HG02938 (cell line): Measurements from ENCODE around the gene NSRP1.
"Not testable (repeated sequence)": the region's sequence is repeated elsewhere in the genome, so short reads cannot be mapped to it uniquely, and the experiment has no call there.

ENCODE experiments used
- ATAC-seq: cut with Tn5 transposase; IDR thresholded peaks from one replicate; pipeline ENCODE4 v1.9.1; 2021; ENCODE audit warnings: mild to moderate bottlenecking, moderate library complexity; ENCODE audit not compliant: unreplicated experiment

NSRP1 gene

DNA sequence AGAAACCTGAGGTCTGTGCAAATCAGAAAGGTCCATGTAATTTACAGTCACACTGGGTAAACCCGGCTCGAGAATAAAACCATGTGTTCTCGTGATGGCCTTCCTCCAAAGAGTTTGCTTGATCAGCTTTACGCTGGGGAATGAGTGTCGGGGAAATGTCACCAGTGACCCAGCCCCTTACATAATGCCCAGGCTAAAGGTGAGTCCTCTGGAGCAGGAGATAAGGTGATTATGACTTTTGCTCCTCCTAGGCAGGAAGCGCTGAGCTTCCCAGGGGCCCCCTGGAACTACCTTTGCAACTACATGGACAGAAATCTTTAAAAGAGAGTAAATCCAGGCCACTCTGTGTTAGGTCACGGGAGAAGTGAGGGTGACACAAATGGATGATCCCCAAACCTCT is 103.2 kb downstream of the NSRP1 start:
- ATAC-seq = no peak

DNA sequence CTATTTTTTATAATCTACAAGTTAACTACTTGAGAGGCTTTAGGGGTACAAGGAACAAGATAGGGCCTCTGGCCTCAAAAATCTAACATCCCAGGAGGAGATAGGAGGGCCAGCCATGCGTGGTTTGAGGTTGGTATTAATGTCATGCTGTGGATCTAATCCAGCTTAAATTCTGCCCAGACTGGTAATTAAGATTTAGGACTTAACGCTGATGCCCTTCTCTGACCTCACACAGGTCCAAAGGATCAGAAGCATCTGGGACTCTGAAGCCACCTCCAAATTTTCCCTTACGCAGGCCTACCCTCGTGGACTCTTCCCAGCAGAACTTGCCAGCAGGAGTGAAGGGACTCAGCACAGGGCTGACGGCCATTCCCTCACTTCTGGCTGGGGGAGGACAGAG is 103.8 kb downstream of the NSRP1 start:
- no peak for ATAC-seq

DNA sequence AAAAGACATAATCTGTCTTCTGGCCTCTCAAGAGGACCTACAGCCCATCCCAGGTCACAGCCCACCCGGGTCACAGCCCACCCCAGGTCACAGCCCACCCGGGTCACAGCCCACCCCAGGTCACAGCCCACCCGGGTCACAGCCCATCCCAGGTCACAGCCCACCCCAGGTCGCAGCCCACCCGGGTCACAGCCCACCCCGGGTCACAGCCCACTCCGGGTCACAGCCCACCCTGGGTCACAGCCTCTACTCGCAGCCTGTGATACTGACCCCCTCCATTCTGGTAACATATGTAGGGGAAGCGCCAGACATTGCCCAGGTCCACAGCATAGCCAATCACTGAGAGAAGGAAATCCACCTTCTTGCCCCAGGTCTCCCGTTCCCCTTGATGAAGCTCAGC is 104.7 kb downstream of the NSRP1 start:
- no peak for ATAC-seq

DNA sequence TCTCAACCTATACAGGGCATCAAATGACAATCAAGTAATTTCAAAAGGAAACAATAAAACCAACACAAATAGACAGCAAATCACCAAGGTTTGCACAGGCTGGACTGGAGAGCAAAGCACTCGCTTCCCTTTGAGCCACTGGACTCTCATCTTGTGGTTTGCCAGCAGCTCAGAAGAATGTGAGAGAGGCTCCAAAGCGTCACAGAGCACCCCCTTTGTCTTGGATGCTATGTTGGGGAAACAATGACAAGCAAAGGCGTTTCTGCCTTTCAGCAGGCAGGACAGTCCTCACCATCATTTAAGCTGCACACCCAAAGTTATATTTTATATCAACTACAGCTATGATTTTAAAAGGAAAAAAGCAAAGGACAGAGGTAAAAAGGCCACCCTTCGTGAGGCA is 105.6 kb downstream of the NSRP1 start:
- no peak for ATAC-seq

DNA sequence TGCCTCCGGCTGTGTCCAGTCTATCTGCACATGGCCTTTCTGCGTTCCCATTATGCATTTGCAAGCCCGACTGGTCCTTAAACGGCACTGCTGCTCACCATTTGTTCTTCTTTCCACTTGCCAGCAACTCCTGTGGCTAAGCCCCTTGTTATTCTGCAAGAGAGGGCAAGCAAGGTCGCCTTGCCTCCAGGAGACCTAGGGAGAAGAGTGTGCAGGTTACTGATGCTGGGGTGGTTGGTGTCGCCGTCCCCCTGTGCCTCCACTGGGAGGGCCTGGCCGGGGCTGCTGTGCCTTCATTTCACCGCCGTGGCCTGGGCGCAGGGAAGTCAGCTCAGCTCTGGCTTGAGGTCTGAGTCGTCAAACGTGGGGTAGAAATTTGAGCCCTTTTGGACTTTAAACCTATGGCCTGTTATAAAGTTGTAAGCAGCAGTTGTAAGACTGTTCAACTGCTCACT is 106.1 kb downstream of the NSRP1 start:
- no peak for ATAC-seq

DNA sequence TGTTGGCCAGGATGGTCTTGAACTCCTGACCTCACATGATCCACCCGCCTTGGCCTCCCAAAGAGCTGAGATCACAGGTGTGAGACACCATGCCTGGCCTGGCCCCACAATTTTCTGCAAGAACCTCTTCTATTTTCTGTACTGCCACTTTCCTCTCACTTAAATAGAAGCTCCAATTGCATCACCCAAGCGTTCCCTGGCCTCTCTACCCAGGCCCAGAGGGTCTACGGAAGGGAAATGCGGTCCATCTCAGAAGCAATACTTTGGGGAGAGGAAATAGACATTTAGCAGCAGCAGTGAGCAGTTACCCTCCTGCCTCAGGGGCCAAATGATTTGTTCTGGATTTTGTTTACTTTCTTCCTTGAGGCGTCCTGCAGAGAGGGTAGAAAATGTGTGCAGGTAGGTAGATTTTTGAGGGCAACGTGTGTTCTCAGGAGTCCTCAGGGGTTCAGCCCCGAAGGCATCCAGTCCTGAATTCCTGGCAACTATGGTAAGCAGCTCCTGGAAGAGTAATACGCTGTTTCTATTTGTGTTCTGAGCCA is 107.9 kb downstream of the NSRP1 start:
- no peak for ATAC-seq

DNA sequence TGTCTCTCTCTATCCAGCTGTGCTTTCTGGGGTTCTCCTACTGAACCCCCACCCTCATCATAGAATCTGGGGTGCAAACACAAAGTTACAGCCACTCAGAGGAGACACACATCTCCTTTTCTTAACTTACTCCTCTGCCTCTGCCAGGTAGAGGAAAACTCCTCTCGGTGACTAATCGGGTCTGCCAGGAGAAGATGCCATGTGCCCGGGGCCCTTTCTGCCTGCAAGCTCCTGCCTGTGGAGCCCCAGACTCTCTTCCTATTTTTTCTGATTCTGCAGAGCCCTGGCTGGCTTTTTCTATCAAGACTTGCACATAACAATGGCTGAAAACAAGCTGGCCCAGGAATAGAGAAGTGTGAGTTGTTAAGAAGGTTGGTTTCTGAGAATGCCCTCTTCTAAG is 108.5 kb downstream of the NSRP1 start:
- ATAC-seq = no peak

DNA sequence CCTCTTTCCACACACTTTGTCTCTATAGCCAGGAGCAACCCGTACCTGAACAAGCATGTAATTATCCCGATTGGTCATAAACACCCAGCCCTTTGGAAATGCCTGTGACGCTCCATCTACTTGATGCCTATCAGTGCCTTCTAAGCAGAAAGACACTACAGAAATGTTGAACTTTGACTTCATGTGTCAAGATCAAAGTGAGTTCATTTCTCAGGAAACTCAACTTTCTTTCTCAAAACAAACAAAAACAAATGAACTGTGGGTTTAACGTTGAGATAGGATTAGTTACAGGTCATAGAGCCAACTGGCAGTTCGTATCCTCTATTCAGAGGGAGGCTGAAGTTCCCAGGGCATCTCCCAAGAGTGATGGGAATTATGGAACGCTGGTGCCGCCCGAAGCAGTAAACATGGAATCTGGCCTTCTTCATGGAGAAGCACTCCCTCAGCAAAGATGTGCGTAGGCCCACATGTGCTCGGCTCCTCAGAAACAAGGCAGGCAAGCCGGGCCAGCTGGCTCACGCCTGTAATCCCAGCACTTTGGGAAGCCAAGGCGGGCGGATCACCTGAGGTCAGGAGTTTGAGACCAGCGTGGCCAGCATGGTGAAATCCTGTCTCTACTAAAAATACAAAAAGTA is 109.4 kb downstream of the NSRP1 start:
- no peak for ATAC-seq

DNA sequence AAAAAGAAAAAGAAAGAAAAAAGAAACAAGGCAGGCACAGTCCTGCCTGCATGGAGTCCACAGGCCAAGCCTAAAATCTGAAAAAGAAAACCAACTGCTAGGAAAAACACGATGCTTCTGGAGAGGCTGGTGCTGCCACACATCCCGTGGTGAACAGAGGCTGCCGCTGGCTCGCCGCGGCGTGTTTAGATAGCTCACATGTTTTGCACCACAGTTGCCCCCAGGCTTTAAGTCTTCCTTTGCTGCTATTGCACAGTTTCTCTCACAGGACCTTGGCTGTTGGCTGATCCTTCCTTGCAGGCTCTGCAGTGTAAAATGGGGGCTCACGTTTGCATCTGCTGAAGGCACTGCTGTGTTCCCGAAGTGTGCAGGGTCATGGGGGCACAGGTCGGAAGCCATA is 110.3 kb downstream of the NSRP1 start:
- no peak for ATAC-seq

DNA sequence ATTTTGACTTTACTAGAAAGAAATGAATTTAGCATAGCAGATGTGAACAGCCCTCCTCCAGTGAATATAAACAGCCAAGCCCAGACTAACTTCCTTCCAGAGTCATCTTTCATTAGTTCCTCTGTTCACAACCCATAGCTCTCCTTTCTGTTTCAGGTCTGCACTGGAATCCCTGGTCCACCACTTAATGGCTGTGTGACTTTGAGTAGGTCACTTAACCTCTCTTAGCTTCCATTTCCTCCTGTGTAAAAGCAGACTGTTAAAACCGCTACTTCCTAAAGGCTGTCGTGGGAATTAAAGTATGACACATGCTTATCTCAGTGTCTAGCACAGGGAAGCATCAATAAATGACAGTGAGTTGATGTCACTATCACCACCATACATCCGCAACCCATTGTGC is 111.4 kb downstream of the NSRP1 start:
- ATAC-seq = no peak

DNA sequence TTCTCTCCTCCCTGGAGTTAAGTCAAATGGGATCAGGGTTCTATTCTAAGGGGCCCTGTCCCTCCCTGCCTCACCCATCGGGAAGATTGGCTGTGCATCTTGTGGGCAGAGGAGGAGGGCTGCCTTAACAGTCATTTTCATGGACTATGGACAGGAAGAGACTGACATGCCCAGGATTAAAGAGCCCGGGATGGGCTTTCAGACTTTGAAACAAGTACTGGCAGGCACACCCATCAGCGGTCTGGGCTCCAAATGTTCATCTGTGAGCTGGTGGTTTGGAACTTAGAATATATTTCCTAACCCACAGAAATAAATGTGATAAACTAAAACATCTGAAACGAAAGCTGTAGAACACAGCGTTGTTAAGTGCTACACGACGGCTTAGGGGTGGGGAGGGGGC is 112.4 kb downstream of the NSRP1 start:
- no peak for ATAC-seq

DNA sequence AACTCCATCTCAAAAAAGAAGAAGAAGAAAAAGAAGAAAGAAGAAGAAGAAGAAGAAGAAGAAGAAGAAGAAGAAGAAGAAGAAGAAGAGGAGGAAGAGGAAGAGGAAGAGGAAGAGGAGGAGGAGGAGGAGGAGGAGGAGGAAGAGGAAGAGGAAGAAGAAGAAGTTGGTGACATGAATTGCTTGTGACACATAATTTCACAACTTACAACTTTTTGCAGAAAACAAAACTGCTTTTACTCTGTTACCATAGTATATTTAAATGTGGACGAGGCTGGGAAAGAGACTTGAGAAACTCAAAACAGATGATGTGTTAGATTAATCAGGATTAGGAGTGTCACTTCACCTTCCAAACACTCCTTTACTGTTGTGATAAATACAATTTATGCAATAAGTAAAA is 113.4 kb downstream of the NSRP1 start:
- not testable (repeated sequence) for ATAC-seq

DNA sequence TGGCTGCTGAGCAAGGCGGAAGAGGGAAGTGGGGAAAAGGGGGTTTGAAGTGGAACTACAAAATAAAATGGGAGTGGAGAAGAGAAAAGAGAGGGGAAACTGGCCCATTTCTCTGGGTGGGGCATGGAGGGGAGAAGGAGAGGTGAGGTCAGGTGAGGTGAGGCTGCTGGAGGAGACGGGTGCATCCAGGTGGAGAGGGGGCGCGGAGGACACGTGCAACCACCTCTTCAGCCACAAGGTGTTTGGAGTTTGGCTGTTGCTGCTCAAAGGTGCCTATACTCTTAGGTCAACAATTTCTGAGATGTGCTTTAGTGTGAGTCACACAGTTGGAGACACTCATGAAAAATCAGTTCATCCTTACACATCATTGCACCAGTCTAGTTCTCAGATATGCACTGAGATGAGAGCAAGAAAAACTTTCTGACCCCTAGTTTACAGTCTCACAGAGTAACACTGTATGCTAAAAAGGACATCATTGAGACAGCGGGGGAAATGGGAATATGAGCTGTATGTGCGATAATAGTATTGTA is 114.0 kb downstream of the NSRP1 start:
- no peak for ATAC-seq

DNA sequence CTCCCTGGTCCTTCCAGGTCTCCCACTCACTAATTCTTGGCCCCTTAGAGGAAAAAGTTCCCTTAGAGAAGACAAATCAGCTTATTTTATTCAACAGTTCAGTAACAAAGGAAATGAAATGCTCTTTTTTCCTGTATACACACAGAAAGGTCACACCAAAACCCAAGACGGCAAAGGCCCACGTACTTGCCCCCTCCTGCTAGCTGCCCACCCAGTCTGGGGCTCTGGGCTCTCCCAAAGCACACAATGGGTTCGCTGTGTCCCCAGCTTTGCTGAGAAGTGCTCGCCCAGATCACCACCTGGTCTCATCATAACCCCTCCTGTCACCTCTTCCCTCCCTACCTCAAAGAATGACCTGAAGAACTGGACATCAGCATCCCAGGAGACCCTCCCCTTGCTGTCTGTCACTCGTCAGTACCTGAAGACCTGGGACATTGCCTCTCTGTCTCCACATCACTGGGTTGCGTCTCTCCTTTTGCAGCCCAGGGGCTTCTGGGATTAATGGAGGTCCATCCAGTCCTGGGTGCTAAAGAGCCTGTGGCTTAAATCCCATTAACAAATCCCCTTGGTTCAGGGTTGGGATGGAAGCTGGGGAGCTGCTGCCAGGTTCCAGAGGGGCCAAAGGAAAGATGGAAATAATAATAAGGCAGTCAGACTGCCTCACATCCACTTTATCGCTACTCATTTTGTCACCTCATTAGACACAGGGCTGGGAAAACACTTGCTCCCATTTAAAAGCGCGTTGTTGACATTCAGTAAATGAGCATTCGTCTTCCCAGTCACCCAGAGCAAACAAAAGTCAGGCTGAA is 115.6 kb downstream of the NSRP1 start:
- ATAC-seq = no peak

DNA sequence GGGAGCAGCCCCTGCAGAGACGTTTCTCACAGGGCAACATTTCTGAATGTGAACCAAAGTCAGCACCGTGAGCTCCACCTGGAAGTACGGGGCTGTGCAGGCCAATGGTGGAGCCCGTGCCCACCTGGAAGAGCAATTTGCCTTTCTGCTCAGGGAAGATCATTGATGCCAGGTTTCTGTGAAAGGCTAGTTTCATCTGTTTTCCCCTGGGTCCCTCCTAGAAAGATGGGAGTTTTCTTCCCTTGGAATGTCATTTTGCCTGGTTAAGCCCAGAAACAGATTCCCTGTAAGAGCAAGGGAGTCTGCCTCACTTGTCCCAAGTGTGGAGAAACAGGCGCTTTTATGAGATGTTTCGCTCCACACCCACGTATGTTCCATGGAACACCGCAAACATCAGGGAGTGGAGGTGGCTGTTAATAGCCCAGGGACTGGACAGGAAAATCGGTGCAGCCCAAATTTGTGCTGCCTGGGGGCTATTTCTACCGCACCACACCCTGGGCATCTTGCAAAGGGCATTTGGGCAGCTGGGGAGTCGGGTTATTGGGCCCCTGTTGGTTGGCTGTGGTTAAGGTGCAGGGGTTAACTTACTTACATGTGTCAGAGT is 116.3 kb downstream of the NSRP1 start:
- ATAC-seq = no peak

DNA sequence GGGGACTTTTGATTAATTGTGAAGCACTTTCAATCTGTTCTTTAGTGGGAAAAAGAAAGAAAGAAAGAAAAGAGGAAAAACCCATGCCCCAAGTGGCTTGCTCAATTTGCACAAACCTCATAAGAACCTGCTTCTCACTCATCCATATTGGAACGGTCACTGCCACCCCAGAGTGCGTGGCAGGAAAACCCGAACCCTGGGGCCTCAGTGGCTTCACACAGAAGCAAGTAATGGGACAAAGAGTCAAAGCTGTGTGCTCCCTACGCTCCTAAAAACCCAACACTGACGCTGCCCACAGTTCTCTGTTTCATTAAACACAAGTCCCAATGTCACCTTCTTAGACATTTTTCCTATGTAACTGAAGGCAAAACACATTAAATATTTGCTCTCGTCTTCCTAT is 117.7 kb downstream of the NSRP1 start:
- no peak for ATAC-seq

DNA sequence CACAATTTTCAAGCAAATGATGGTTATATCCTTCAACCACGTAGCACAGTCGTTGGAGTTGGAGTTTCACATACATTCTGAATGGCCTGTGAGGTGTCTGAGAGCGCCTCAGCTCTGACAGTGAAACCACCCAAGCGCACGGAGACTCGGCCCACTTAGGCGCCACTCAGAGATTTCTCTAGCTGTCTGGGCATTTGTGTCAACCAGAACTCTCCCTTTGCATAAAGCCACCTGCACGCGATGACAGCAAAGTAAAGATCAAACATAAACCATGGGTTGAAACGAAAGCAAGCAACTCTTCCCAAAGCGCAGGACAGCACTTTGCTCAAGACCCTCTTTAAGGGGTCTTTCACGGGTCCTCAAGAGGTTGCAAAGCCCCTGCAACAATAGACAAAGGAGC is 118.3 kb downstream of the NSRP1 start:
- ATAC-seq = no peak

DNA sequence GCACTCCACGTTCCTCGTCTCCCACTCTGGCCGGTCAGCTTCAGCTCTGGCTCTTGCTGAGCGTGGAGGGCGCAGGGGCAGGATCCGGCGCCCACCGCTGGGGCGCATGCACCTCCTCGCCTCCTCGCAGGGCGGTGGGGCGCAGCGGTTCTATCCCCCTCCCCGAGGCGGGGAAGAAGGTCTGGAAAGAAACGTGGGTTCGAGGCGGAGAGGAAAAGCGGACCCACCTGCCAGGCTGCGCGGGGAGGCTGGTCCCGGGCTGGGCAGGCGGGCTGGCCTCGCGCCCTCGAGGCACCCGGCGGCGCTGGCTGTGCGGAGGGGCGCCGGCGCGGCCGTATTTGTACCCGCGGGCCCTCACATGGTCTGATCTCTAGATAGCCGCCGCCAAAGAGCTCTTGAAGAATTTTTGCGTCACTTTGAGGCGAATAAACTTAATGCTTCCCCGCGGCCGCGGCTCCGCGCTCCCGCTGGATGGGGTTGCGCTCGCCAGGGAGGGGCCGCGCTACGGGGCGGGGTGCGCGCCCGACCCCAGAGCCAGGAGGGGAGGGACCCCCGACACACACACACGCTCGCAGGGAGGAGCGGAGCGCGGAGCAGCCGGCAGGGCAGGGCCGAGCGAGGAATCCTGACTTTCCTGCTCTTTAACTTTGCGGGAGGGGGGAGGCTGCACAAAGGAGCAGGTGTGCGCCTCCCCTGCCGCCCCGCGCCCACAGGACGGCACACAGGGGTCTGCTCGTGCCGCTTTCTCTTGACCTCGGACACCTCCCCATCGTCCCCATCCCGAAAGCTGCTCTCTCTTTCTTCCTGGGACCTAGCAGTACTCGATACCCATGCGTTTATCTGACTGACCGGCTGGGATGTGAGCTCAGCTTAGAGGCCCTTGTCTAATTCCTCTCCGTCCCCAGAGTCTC is 119.0 kb downstream of the NSRP1 start, which contains the start of gene SLC6A4:
TSS of gene SLC6A4 (minus strand) at position 312 of the 911 bp plus-strand sequence. CDS start 13,739 bp downstream, outside the sequence.
- ATAC-seq = no peak
